ENCODE measurements around the gene NKIRAS2.
"Not testable (repeated sequence)": the region's sequence is repeated elsewhere in the genome, so short reads cannot be mapped to it uniquely, and the experiment has no call there.

Gene NKIRAS2

DNA sequence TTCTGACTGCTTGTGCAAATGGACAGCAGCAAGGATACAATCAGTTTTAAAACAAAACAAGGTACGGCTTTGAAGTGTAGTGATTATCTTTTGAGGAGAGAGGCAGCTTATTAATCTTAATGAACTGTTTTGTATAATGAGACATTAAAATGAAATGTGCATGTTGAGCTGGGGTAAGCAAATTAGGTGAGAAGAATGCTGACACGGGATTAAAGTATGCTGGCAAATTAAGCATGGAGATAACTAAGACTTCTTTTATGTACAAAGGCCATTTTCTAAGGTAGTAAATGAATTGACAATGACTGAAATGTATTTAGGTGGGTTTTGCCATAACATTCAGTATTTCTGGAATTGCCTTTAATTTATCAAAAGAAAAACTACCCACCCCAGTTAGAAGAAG lies 21.4 kb upstream of the NKIRAS2 start:
- Histone ChIP-seq H3K4me3 (ENCODE audit: insufficient read length, low read depth) (no peak overlapping the region), H3K36me3 (ENCODE audit: insufficient read depth, insufficient read length, low read length) (peaks cover 89% of the 10 kb centered on the region), H3K9me3 (ENCODE audit: insufficient read depth, low read length) (no peaks in the 10 kb centered on the region), H3K4me1 (ENCODE audit: insufficient read depth, insufficient read length) (no peaks in the 10 kb centered on the region), H3K9ac (ENCODE audit: insufficient read length, low read depth) (no peak overlapping the region), H3K27me3 (ENCODE audit: insufficient read depth, insufficient read length) (no peaks in the 10 kb centered on the region)
- no peak for DNase-seq (ENCODE audit: low read depth, low spot score)
- TF ChIP-seq SUZ12 (IDR thresholded peaks at IDR 0.05; ENCODE audit: extremely low read depth, insufficient read depth, insufficient read length) = no peak
- TF ChIP-seq ZNF274 (IDR thresholded peaks at IDR 0.05; ENCODE audit: low read depth, low read length) = no peak
- no peak for TF ChIP-seq YY1 (IDR thresholded peaks at IDR 0.05; ENCODE audit: insufficient read depth, insufficient read length)

DNA sequence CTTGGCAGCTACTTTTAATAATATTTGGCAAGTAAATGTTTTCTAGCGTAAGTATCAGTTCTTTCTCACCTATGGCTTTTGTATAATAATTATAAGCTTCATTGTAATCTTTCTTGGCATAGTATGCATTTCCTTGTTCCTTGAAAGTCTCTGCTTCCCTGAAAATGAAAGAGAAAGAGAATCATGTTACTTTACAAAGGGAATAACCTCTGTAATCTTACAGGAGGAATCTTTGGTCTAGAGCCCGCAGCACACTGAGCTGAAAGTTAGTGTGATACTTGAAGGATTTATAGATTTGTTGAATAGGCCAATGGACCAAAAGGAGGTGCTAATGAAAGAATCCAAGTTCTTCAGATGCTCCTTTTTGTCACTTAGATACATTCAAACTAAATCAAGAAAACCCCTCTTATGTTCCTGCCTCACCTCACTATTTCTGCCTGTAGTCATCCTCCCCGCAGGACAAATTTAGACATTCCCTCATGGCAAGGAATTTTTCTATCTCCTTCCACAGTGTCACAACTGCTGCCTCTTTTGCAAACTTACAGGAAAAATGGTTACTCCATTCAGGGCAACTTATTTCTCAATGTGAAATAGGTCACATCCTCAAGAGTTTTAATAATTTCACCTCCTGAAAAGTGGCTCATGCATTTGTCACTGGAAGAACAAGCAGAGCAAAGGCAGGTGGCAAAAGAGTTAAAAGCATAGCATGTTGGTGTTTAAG lies 19.3 kb upstream of the NKIRAS2 start:
- Histone ChIP-seq H3K36me3 (ENCODE audit: insufficient read depth, insufficient read length, low read length) (peaks cover 76% of the 10 kb centered on the region), H3K4me1 (ENCODE audit: insufficient read depth, insufficient read length) (no peaks in the 10 kb centered on the region)
- no peak for TF ChIP-seq SUZ12 (IDR thresholded peaks at IDR 0.05; ENCODE audit: extremely low read depth, insufficient read depth, insufficient read length)
- TF ChIP-seq ZNF274 (IDR thresholded peaks at IDR 0.05; ENCODE audit: low read depth, low read length) = no peak
- TF ChIP-seq YY1 (IDR thresholded peaks at IDR 0.05; ENCODE audit: insufficient read depth, insufficient read length) = no peak

DNA sequence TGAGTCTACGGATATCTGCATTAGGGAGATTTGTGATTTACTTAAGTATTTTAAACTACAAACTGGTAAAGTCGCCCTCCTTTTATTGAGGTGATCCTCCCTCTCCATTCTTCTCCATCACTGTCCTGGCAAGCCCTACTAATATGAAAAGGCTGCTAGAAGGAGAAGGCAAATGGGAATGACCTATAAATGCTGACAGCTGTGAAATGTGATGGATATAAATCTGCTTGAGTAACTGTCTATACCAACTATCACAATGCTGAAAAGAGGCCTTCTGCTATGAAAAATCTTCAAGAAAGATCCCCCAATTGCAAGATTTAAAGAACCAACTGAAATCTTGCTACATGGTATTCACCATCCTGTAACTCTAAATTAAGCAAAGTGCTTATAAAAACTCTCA lies 18.2 kb upstream of the NKIRAS2 start:
- Histone ChIP-seq H3K9me3 (ENCODE audit: insufficient read depth, low read length) (no peaks in the 10 kb centered on the region), H3K4me1 (ENCODE audit: insufficient read depth, insufficient read length) (no peaks in the 10 kb centered on the region), H3K27me3 (ENCODE audit: insufficient read depth, insufficient read length) (no peaks in the 10 kb centered on the region), H3K9ac (ENCODE audit: insufficient read length, low read depth) (no peak overlapping the region), H3K36me3 (ENCODE audit: insufficient read depth, insufficient read length, low read length) (peaks cover 67% of the 10 kb centered on the region), H3K4me3 (ENCODE audit: insufficient read length, low read depth) (no peak overlapping the region)
- no peak for TF ChIP-seq SUZ12 (IDR thresholded peaks at IDR 0.05; ENCODE audit: extremely low read depth, insufficient read depth, insufficient read length)
- TF ChIP-seq ZNF274 (IDR thresholded peaks at IDR 0.05; ENCODE audit: low read depth, low read length) = no peak
- TF ChIP-seq YY1 (IDR thresholded peaks at IDR 0.05; ENCODE audit: insufficient read depth, insufficient read length) = no peak
- no peak for DNase-seq (ENCODE audit: low read depth, low spot score)

More for the DNA sequence above, 19.3 kb upstream of the NKIRAS2 start:
- no peak for DNase-seq (ENCODE audit: low read depth, low spot score)
- Histone ChIP-seq H3K27me3 (ENCODE audit: insufficient read depth, insufficient read length) (no peaks in the 10 kb centered on the region), H3K9me3 (ENCODE audit: insufficient read depth, low read length) (no peaks in the 10 kb centered on the region), H3K9ac (ENCODE audit: insufficient read length, low read depth) (no peak overlapping the region), H3K4me3 (ENCODE audit: insufficient read length, low read depth) (no peak overlapping the region)

DNA sequence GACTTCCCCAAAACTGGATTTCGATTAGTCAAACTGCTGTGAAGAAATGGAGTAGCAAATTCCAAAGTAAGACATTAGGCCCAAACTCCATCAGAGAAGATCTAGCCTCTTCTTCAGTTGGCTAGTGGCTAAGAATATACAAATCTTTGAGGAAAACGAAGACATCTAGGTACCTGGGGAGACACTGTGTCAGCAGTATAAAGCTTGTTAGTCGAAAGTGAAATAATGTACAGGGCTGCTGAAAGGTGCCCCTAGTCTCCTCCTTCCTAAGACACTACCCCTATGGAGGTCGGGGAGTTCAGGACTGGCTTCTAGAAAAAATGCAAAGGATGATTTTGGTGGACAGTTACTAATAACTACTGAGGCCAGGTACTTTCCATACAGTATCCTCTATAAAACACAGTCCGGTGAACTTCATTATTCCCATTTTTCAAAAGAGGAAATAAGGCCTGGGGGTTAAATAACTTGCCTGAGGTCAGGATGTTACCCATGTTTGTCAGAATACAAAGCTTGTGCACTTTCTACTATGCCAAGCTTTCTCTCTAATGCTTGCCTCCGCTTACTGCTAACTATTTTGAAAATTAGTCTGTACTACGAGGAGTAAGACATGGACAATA lies 17.6 kb upstream of the NKIRAS2 start:
- Histone ChIP-seq H3K4me3 (ENCODE audit: insufficient read length, low read depth) (no peak overlapping the region), H3K9me3 (ENCODE audit: insufficient read depth, low read length) (no peaks in the 10 kb centered on the region), H3K4me1 (ENCODE audit: insufficient read depth, insufficient read length) (no peaks in the 10 kb centered on the region), H3K27me3 (ENCODE audit: insufficient read depth, insufficient read length) (no peaks in the 10 kb centered on the region), H3K36me3 (ENCODE audit: insufficient read depth, insufficient read length, low read length) (peaks cover 66% of the 10 kb centered on the region), H3K9ac (ENCODE audit: insufficient read length, low read depth) (no peak overlapping the region)
- DNase-seq (ENCODE audit: low read depth, low spot score) = no peak
- TF ChIP-seq SUZ12 (IDR thresholded peaks at IDR 0.05; ENCODE audit: extremely low read depth, insufficient read depth, insufficient read length) (no peak), YY1 (IDR thresholded peaks at IDR 0.05; ENCODE audit: insufficient read depth, insufficient read length) (no peak), ZNF274 (IDR thresholded peaks at IDR 0.05; ENCODE audit: low read depth, low read length) (no peak)

DNA sequence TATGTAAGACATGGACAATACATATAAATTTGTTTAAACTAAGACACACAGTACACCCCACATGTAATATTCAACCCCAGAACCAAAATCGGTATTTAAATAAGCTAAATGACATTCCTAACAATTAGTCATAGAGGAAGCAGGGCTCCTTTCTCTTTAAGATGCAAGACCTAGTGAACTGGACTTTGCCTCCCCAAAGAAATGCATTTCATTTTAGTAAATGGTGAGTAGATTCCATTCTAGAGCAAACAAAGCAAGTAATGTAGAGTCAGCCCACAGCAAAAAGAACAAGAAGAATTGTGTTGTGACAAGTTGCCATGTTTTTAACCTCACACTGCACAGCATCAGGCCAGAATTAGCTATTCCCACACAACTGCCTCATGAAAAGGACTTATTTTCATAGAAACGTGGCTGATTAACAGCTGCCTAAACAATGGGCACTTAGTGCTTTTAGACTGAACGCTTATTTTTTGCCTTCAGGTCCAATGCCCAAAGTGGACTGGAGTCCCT lies 17.0 kb upstream of the NKIRAS2 start:
- no peaks in the 10 kb centered on the region for H3K27me3 ChIP-seq (ENCODE audit: insufficient read depth, insufficient read length)
- H3K9ac ChIP-seq (ENCODE audit: insufficient read length, low read depth) = no peak overlapping the region
- no peaks in the 10 kb centered on the region for H3K4me1 ChIP-seq (ENCODE audit: insufficient read depth, insufficient read length)
- H3K36me3 ChIP-seq (ENCODE audit: insufficient read depth, insufficient read length, low read length) = peaks cover 60% of the 10 kb centered on the region
- no peak for TF ChIP-seq SUZ12 (IDR thresholded peaks at IDR 0.05; ENCODE audit: extremely low read depth, insufficient read depth, insufficient read length)
- no peak for TF ChIP-seq YY1 (IDR thresholded peaks at IDR 0.05; ENCODE audit: insufficient read depth, insufficient read length)
- TF ChIP-seq ZNF274 (IDR thresholded peaks at IDR 0.05; ENCODE audit: low read depth, low read length) = no peak
- DNase-seq (ENCODE audit: low read depth, low spot score) = no peak
- no peak overlapping the region for H3K4me3 ChIP-seq (ENCODE audit: insufficient read length, low read depth)
- no peaks in the 10 kb centered on the region for H3K9me3 ChIP-seq (ENCODE audit: insufficient read depth, low read length)

DNA sequence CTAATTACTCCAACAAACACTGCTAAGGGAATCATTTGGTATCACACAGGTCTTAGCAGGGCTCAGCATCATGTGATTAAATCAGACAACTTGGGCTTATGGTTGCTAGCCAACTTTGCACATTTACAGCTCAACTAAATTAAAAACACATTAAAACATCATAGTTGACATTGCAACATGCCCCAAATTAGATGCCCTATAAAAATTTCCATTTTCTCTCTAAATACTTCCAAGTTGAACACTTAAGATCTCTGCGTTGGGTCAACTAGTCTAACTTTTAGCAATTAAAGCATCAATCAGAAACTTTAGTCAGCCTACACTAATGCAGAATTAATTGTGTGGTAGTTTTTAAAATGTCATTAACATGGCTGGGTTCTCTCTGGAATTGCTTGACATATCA lies 14.7 kb upstream of the NKIRAS2 start:
- Histone ChIP-seq H3K4me1 (ENCODE audit: insufficient read depth, insufficient read length) (no peaks in the 10 kb centered on the region), H3K4me3 (ENCODE audit: insufficient read length, low read depth) (no peak overlapping the region), H3K36me3 (ENCODE audit: insufficient read depth, insufficient read length, low read length) (peaks cover 59% of the 10 kb centered on the region), H3K27me3 (ENCODE audit: insufficient read depth, insufficient read length) (no peaks in the 10 kb centered on the region), H3K9me3 (ENCODE audit: insufficient read depth, low read length) (no peaks in the 10 kb centered on the region), H3K9ac (ENCODE audit: insufficient read length, low read depth) (no peak overlapping the region)
- DNase-seq (ENCODE audit: low read depth, low spot score) = no peak
- TF ChIP-seq ZNF274 (IDR thresholded peaks at IDR 0.05; ENCODE audit: low read depth, low read length) (no peak), YY1 (IDR thresholded peaks at IDR 0.05; ENCODE audit: insufficient read depth, insufficient read length) (no peak), SUZ12 (IDR thresholded peaks at IDR 0.05; ENCODE audit: extremely low read depth, insufficient read depth, insufficient read length) (no peak)

DNA sequence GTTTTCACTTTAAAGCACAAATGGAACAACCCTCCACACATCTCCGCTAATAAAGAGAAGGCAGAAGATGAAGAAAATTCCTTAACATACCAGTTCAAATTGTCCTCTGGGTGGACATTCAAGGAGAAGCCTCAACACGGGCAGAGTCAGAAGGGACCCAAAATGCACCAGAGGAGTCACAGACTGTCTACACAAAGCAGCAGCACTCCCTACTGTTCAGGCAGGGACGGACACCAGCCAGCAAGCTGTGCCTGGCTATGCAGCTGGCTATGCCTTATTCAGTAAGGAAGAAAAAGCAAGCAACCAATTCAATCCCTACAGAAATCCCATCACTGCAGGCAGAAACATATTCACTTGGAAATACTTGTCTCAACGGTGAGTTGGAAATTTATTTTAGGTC lies 10.7 kb upstream of the NKIRAS2 start:
- Histone ChIP-seq H3K36me3 (ENCODE audit: insufficient read depth, insufficient read length, low read length) (peaks cover 52% of the 10 kb centered on the region), H3K9ac (ENCODE audit: insufficient read length, low read depth) (no peak overlapping the region), H3K4me3 (ENCODE audit: insufficient read length, low read depth) (no peak overlapping the region), H3K27me3 (ENCODE audit: insufficient read depth, insufficient read length) (no peaks in the 10 kb centered on the region), H3K9me3 (ENCODE audit: insufficient read depth, low read length) (no peaks in the 10 kb centered on the region), H3K4me1 (ENCODE audit: insufficient read depth, insufficient read length) (peaks cover 3% of the 10 kb centered on the region)
- TF ChIP-seq SUZ12 (IDR thresholded peaks at IDR 0.05; ENCODE audit: extremely low read depth, insufficient read depth, insufficient read length) (no peak), ZNF274 (IDR thresholded peaks at IDR 0.05; ENCODE audit: low read depth, low read length) (no peak), YY1 (IDR thresholded peaks at IDR 0.05; ENCODE audit: insufficient read depth, insufficient read length) (no peak)
- DNase-seq (ENCODE audit: low read depth, low spot score) = no peak

DNA sequence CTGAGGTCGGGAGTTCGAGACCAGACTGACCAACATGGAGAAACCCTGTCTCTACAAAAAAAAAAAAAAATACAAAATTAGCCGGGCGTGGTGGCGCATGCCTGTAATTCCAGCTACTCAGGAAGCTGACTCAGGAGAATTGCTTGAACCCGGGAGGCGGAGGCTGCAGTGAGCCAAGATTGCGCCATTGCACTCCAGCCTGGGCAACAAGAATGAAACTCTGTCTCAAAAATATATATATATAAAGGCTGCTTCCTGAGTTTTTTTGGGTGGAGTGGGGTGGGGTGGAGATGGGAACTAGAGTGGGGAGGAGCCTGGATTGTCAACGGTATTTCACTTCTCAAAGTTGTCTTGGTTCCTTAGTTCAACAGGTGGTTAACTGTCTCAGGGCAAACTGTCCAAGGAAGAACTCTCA lies 9.6 kb upstream of the NKIRAS2 start:
- not testable (repeated sequence) for H3K9ac ChIP-seq (ENCODE audit: insufficient read length, low read depth); H3K4me1 ChIP-seq (ENCODE audit: insufficient read depth, insufficient read length); H3K9me3 ChIP-seq (ENCODE audit: insufficient read depth, low read length); H3K4me3 ChIP-seq (ENCODE audit: insufficient read length, low read depth); DNase-seq (ENCODE audit: low read depth, low spot score); H3K27me3 ChIP-seq (ENCODE audit: insufficient read depth, insufficient read length)
- H3K36me3 ChIP-seq (ENCODE audit: insufficient read depth, insufficient read length, low read length) = peaks cover 59% of the 10 kb centered on the region

Data from NT2/D1 (cell line).